Skeletal muscle tissue (tissue), 4 donors: Measurements from ENCODE around the gene NFAM1. TPM values are rescaled to one million over a fixed set of nuclear protein-coding genes. Genes with fewer than 3 reads are reported as not detected.

ENCODE experiments used
- H3K27ac ChIP-seq: one replicate; pipeline ENCODE4 v1.7.0; 2013; ENCODE audit warnings: mild to moderate bottlenecking, low read depth, low read length, inconsistent platforms
- H3K27me3 ChIP-seq, 3 donors: one replicate each; pipeline ENCODE4 v1.7.0; 2013; ENCODE audit warnings: low read length in 3 of 3; ENCODE audit not compliant: control insufficient read depth in 3 of 3, insufficient read depth in 3 of 3
- H3K36me3 ChIP-seq, 3 donors: one replicate each; pipeline ENCODE4 v1.7.0; 2013; ENCODE audit warnings: low read length in 3 of 3; ENCODE audit not compliant: control insufficient read depth in 3 of 3, insufficient read depth in 3 of 3
- H3K4me1 ChIP-seq, 3 donors: one replicate each; pipeline ENCODE4 v1.7.0; 2013; ENCODE audit warnings: low read length in 3 of 3, mild to moderate bottlenecking in 3 of 3; ENCODE audit not compliant: control insufficient read depth in 3 of 3, insufficient read depth in 3 of 3
- H3K4me3 ChIP-seq, 3 donors: one replicate each; pipeline ENCODE4 v1.7.0; 2013; ENCODE audit warnings: low read length in 3 of 3
- H3K9ac ChIP-seq, 3 donors: one replicate each; pipeline ENCODE4 v1.7.0; 2013; ENCODE audit warnings: low read length in 3 of 3, mild to moderate bottlenecking in 3 of 3, moderate library complexity in 2 of 3, low read depth in 1 of 3
- H3K9me3 ChIP-seq, 3 donors: one replicate each; pipeline ENCODE4 v1.7.0; 2013; ENCODE audit warnings: low read length in 3 of 3; ENCODE audit not compliant: control insufficient read depth in 3 of 3
- total RNA-seq: library from RNA; depleted of rRNA; stranded (reverse); fragments of >200 nt; gene quantifications from one replicate; pipeline ENCODE4 v1.2.3, GENCODE V29; 2014
- donor health status: Osteomylitis.

The NFAM1 gene
- total RNA-seq, 1 donor from 2014 or later: 0.52 TPM

DNA sequence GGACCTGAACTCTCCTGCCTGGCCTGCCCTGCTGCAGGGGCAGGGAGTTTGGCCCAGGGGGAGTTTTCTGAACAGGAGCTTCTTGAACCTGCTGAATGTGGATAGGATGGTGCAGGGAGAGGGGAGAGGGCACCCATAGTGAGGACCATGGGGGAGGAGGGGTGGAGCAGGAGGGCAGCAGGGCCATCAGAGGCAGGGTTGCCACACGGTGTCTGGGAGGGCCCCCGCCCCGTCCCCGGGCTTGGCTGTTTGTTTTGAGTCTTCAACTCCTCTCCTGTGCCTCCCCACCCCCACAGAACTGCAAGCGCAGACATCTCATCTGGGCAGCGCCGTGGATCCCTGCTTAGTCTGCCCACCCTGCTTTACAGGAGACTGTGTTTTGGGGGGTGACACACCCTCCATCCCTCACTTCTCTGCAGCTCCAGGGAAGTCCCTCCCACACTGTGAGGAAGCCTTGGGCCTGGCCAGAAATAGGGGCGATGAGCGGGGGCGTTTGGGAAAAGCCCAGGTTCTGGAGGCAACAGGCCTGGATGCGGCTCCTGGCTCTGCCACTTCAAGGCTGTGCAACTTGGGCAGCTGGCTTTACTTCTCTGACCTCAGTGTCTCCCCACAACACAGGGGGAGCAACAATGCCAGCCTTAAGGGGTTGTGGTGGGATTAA, 14.4 kb downstream of the NFAM1 start:
- Histone ChIP-seq H3K9me3 (no peaks in the 10 kb centered on the region), H3K4me1 (peaks cover 8 to 10% (median 8%) of the 10 kb centered on the region in 3 donors), H3K9ac (no peak overlapping the region), H3K4me3 (no peak overlapping the region), H3K36me3 (no peaks in the 10 kb centered on the region), H3K27me3 (peaks cover 6 to 21% (median 16%) of the 10 kb centered on the region in 3 donors), H3K27ac (no peak overlapping the region)

GRCh38 chr22:42416671-42417230, 15.5 kb downstream of the NFAM1 start:
- H3K27me3 ChIP-seq: peaks cover 6 to 19% (median 12%) of the 10 kb centered on the region in 3 donors

DNA sequence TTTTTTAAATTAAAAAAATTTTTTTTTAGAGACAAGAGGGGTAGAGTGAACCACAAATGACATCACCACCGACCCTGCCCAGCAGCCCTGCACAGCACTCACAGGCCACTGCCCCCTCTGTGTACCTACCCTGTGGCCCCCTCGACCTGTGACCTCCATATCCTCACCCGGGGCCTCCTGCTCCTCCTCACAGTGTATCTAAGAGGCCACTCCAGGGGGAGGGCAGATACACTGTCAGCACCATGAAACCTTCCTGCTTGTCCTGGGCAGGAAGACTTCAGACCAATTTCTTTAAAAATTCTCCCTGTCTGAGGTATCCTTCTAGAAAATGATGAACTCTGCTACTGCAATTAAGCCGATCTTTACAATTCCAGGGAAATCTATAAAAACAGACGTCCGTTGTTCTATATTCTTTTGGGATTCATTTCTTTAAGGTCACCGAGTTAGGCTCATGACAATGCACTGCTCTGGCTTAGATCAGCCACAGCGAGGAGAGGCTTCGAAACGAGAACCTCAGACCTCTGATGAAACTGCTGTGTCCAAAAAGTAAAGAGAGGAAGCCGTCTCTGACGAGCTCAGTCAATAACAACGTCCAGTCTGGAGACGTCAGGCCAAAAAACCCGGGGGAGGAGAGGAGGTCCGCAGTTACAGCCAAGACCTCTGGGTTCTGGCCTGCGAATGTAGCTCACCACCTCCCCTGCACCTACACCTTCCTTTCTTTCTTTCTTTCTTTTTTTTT, 17.5 kb downstream of the NFAM1 start:
- H3K9ac ChIP-seq: no peak overlapping the region
- no peak overlapping the region for H3K4me3 ChIP-seq
- no peaks in the 10 kb centered on the region for H3K36me3 ChIP-seq
- H3K4me1 ChIP-seq: peaks cover 8 to 10% (median 8%) of the 10 kb centered on the region in 3 donors
- H3K9me3 ChIP-seq: no peaks in the 10 kb centered on the region
- H3K27ac ChIP-seq: no peak overlapping the region
- H3K27me3 ChIP-seq: peaks cover 5 to 15% (median 11%) of the 10 kb centered on the region in 3 donors

More at GRCh38 chr22:42416671-42417230, 15.5 kb downstream of the NFAM1 start:
- H3K9ac ChIP-seq: no peak overlapping the region
- no peak overlapping the region for H3K4me3 ChIP-seq
- no peak overlapping the region for H3K27ac ChIP-seq
- H3K4me1 ChIP-seq: peaks cover 8 to 10% (median 8%) of the 10 kb centered on the region in 3 donors
- no peaks in the 10 kb centered on the region for H3K9me3 ChIP-seq
- H3K36me3 ChIP-seq: no peaks in the 10 kb centered on the region

DNA sequence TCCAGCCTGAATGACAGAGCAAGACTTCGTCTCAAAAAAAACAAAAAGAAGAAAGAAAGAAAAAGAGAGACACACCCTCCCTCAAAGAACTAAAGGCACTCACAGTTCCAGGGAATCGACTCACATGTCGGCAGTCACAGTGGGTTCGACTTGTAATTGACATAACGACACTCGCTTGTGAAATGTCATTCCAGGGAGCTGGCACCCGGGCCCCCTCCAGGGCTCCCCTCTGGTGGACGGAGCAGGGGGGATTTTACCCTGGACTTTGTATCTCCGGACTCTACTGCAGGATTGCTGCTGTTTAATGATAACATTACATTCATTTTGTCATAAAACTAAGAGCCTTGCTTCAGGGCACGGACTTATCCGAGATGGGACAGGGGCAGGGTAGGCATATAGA, 18.2 kb downstream of the NFAM1 start:
- Histone ChIP-seq H3K27ac (no peak overlapping the region), H3K4me3 (no peak overlapping the region), H3K4me1 (peaks cover under 1 to 4% (median 2%) of the 10 kb centered on the region in 3 donors), H3K9ac (no peak overlapping the region), H3K9me3 (no peaks in the 10 kb centered on the region), H3K27me3 (peaks cover 1 to 11% (median 4%) of the 10 kb centered on the region in 3 donors), H3K36me3 (no peaks in the 10 kb centered on the region)

DNA sequence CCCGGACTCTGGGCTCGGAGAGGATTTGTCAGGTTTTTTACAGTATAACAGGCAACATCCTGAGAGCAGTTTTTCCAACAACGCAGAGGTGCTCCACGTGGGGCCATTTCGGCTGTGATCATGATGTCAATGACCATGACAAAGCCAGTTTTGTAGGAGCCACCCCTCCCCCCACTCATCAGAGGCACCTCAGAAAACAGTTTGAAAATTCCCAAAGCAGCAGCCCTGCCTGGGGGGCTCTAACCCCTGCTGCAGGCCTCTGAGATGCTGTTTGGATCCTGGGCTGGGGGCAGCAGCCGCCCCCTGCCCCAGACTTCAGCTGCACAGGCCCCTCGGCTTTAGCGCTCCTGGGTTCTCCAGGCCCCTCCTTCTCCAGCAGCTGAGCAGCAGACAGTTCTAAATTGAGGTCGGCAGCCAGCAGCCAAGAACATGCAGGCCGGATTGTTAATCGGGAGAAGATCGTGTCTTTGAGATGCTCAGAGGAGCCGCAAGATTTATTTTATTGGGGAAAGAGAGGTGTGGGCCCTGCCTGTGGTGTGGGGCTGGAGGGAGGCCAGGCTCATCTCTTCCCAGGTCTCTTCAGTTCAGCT, 19.4 kb downstream of the NFAM1 start:
- Histone ChIP-seq H3K27ac (no peak overlapping the region), H3K27me3 (peaks cover 0 to 17% (median 4%) of the 10 kb centered on the region in 3 donors)

DNA sequence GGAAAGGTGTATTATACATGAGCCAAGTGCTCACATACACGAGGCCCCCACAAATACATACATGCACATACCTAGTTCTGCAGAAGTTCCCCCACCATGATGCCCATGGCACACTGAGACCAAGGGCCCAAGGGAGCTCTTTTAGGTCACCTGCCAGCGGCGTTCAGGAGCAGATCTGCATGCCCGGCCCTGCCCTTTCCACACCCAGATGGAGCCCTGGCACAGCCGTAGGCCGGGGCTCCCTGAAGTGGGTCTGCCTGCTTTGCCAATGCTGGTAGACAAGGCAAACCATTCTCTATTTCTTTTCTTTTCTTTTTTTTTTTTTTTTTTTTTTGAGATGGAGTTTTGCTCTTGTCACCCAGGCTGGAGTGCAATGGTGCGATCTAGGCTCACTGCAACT, 21.5 kb downstream of the NFAM1 start:
- Histone ChIP-seq H3K27me3 (peaks cover 4 to 19% (median 5%) of the 10 kb centered on the region in 3 donors), H3K4me1 (no peaks in the 10 kb centered on the region), H3K27ac (no peak overlapping the region), H3K36me3 (no peaks in the 10 kb centered on the region), H3K4me3 (no peak overlapping the region), H3K9ac (no peak overlapping the region), H3K9me3 (no peaks in the 10 kb centered on the region)

More for the DNA sequence above, 19.4 kb downstream of the NFAM1 start:
- Histone ChIP-seq H3K9me3 (no peaks in the 10 kb centered on the region), H3K4me1 (no peaks in the 10 kb centered on the region), H3K9ac (peak overlapping the region in 1 of 3 donors; percentile 3), H3K4me3 (no peak overlapping the region), H3K36me3 (no peaks in the 10 kb centered on the region)

DNA sequence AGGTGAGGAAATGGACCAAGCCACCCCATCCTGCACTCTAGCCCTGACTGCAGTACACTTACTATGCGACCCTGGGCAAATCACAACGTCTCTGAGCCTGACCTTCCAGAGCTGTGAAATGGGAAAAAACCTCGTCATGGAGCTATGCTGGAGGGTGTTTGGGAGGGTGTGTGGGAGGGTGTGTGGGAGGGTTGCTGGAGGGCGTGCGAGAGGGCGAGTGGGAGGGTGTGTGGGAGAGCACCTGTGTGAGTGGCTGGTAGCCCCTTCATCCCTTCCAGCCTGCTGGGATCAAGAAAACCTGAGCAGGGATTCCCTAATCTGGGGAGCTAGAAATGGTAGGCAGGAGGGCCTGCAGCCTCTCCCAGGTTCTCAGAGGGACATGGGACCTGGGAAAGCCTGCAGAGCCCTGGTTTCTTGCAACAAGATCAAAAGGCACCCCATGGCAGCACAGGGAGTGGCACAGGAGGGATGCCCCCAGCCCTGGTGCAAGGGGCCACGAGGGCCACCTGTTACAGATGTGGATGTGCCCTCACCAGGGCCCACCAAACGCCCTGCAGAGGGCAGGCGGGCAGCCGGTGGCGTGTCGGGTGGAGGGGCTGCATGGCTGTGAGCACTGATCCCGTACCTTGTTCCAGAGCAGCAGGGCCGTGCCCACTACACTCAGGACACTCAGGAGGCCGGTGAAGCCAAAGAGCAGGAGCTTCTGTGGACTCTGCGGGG, 23.2 kb downstream of the NFAM1 start:
- Histone ChIP-seq H3K9ac (no peak overlapping the region), H3K27me3 (peaks cover 8 to 29% (median 10%) of the 10 kb centered on the region in 3 donors)

DNA sequence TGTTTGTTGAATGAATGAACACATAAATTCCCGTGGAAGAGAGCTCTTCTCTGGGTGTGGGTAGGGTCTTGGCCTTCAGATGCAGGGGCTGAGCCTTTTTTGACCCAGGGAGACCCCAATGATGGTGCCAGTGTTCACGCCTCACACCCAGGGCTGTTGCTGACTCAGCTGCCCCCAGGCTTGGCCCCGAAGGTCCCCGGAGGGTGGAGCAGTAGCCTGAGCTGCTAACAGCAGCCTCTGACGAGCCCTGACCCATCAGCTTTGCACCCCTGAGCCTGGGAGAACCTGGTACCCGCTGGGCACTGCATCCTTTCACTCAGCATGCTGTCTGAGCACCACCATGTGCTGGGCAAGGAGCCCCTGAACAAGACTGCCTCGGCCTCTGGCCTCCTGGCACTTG, 23.9 kb downstream of the NFAM1 start:
- Histone ChIP-seq H3K9ac (no peak overlapping the region), H3K4me1 (no peaks in the 10 kb centered on the region), H3K4me3 (no peak overlapping the region), H3K9me3 (no peaks in the 10 kb centered on the region), H3K27ac (no peak overlapping the region), H3K36me3 (no peaks in the 10 kb centered on the region), H3K27me3 (peaks cover 8 to 35% (median 10%) of the 10 kb centered on the region in 3 donors)

More for the DNA sequence above, 23.2 kb downstream of the NFAM1 start:
- no peaks in the 10 kb centered on the region for H3K4me1 ChIP-seq
- H3K4me3 ChIP-seq: no peak overlapping the region
- no peaks in the 10 kb centered on the region for H3K36me3 ChIP-seq
- no peak overlapping the region for H3K27ac ChIP-seq
- no peaks in the 10 kb centered on the region for H3K9me3 ChIP-seq

- Histone ChIP-seq H3K9me3 (no peaks in the 10 kb centered on the region), H3K27me3 (peaks cover 11 to 53% (median 18%) of the 10 kb centered on the region in 3 donors), H3K27ac (no peak overlapping the region), H3K9ac (no peak overlapping the region), H3K4me1 (peaks cover 0 to 2% (median 0%) of the 10 kb centered on the region in 3 donors), H3K4me3 (no peak overlapping the region), H3K36me3 (no peaks in the 10 kb centered on the region)
These were observed 27.9 kb downstream of the NFAM1 start for GRCh38 chr22:42404266-42404665.
